ENCODE measurements around the gene HPCAL1. TPM values are rescaled to one million over a fixed set of nuclear protein-coding genes. Genes with fewer than 3 reads are reported as not detected.
A peak's percentile ranks its signal among the peaks of the same experiment; 100 is the strongest.

The HPCAL1 gene
- total RNA-seq, 1 donor from 2014 or later = 62.4 TPM

GRCh38 chr2:10469955-10470608 lies 167.4 kb downstream of the HPCAL1 start:
- no peaks in the 10 kb centered on the region for H3K36me3 Mint-ChIP-seq (ENCODE audit: low read depth)
- no peak overlapping the region for H3K27ac Mint-ChIP-seq
- H3K4me1 Mint-ChIP-seq (ENCODE audit: low read depth) = no peaks in the 10 kb centered on the region
- H3K4me3 Mint-ChIP-seq = no peak overlapping the region
- intact Hi-C loops (cut with micrococcal nuclease) = no loop called here
- H3K9me3 Mint-ChIP-seq = no peaks in the 10 kb centered on the region
- no peak for DNase-seq (ENCODE audit: low spot score)
- peaks cover 10% of the 10 kb centered on the region for H3K27me3 Mint-ChIP-seq (ENCODE audit: insufficient read depth)

- intact Hi-C loops (cut with micrococcal nuclease) = no loop called here
- no peaks in the 10 kb centered on the region for H3K4me1 Mint-ChIP-seq (ENCODE audit: low read depth)
- H3K36me3 Mint-ChIP-seq (ENCODE audit: low read depth) = no peaks in the 10 kb centered on the region
- no peak overlapping the region for H3K4me3 Mint-ChIP-seq
- H3K27ac Mint-ChIP-seq = no peak overlapping the region
- peaks cover 6% of the 10 kb centered on the region for H3K27me3 Mint-ChIP-seq (ENCODE audit: insufficient read depth)
- H3K9me3 Mint-ChIP-seq = no peaks in the 10 kb centered on the region
- no peak for DNase-seq (ENCODE audit: low spot score)
Measured at GRCh38 chr2:10471046-10471571, 168.4 kb downstream of the HPCAL1 start.

- Mint-ChIP-seq H3K36me3 (ENCODE audit: low read depth) (no peaks in the 10 kb centered on the region), H3K9me3 (no peaks in the 10 kb centered on the region), H3K4me1 (ENCODE audit: low read depth) (peaks cover 3% of the 10 kb centered on the region), H3K4me3 (no peak overlapping the region), H3K27ac (no peak overlapping the region), H3K27me3 (ENCODE audit: insufficient read depth) (peaks cover 3% of the 10 kb centered on the region)
- intact Hi-C loops (cut with micrococcal nuclease) = no loop called here
- DNase-seq (ENCODE audit: low spot score) = no peak
Measured at GRCh38 chr2:10471955-10472354, 169.3 kb downstream of the HPCAL1 start.

GRCh38 chr2:10473121-10473756 lies 170.5 kb downstream of the HPCAL1 start:
- no peaks in the 10 kb centered on the region for H3K36me3 Mint-ChIP-seq (ENCODE audit: low read depth)
- no peak overlapping the region for H3K27ac Mint-ChIP-seq
- no peak for DNase-seq (ENCODE audit: low spot score)
- peaks cover 12% of the 10 kb centered on the region for H3K4me1 Mint-ChIP-seq (ENCODE audit: low read depth)
- intact Hi-C loops (cut with micrococcal nuclease) = no loop called here
- H3K4me3 Mint-ChIP-seq = no peak overlapping the region
- no peaks in the 10 kb centered on the region for H3K9me3 Mint-ChIP-seq
- peaks cover 3% of the 10 kb centered on the region for H3K27me3 Mint-ChIP-seq (ENCODE audit: insufficient read depth)

GRCh38 chr2:10475221-10475722 lies 172.6 kb downstream of the HPCAL1 start:
- no peaks in the 10 kb centered on the region for H3K36me3 Mint-ChIP-seq (ENCODE audit: low read depth)
- H3K4me1 Mint-ChIP-seq (ENCODE audit: low read depth) = peaks cover 12% of the 10 kb centered on the region
- H3K9me3 Mint-ChIP-seq = no peaks in the 10 kb centered on the region
- no peak for DNase-seq (ENCODE audit: low spot score)
- peaks cover 4% of the 10 kb centered on the region for H3K27me3 Mint-ChIP-seq (ENCODE audit: insufficient read depth)
- no peak overlapping the region for H3K4me3 Mint-ChIP-seq
- H3K27ac Mint-ChIP-seq = no peak overlapping the region
- intact Hi-C loops (cut with micrococcal nuclease) = no loop called here

- Mint-ChIP-seq H3K4me3 (no peak overlapping the region), H3K36me3 (ENCODE audit: low read depth) (no peaks in the 10 kb centered on the region), H3K4me1 (ENCODE audit: low read depth) (peaks cover 12% of the 10 kb centered on the region), H3K27ac (no peak overlapping the region), H3K27me3 (ENCODE audit: insufficient read depth) (peaks cover 4% of the 10 kb centered on the region), H3K9me3 (no peaks in the 10 kb centered on the region)
- intact Hi-C loops (cut with micrococcal nuclease) = no loop called here
- DNase-seq (ENCODE audit: low spot score) = no peak
Measured at GRCh38 chr2:10475811-10476660, 173.3 kb downstream of the HPCAL1 start.

- no peak overlapping the region for H3K4me3 Mint-ChIP-seq
- no peaks in the 10 kb centered on the region for H3K36me3 Mint-ChIP-seq (ENCODE audit: low read depth)
- DNase-seq (ENCODE audit: low spot score) = no peak
- H3K27ac Mint-ChIP-seq = peak overlapping the region; percentile 26
- intact Hi-C loops (cut with micrococcal nuclease) = no loop called here
- H3K9me3 Mint-ChIP-seq = no peaks in the 10 kb centered on the region
- H3K27me3 Mint-ChIP-seq (ENCODE audit: insufficient read depth) = peaks cover 6% of the 10 kb centered on the region
- H3K4me1 Mint-ChIP-seq (ENCODE audit: low read depth) = peaks cover 12% of the 10 kb centered on the region
Measured at GRCh38 chr2:10476723-10477442, 174.2 kb downstream of the HPCAL1 start.

Other genes with a start within 250 kb of the HPCAL1 start
- 0.56 and 0.70 TPM in 2 replicates for gene CYS1, start 222.5 kb upstream of the HPCAL1 start, total RNA-seq
- 328 and 351 TPM in 2 replicates for gene RRM2, start 180.2 kb upstream of the HPCAL1 start, total RNA-seq
- gene ODC1, start 145.4 kb downstream of the HPCAL1 start, total RNA-seq = 235 and 247 TPM in 2 replicates

All from activated T-helper 1 cell treated with anti-CD3 and anti-CD28 coated beads, Interleukin-12 subunit alpha, Interleukin-12 subunit beta, Interleukin-2, Interleukin-4 antibody, amounts not matched to agents 30 ng/mL and 10 ng/mL and 1 ng/mL, durations not matched to agents 14 hours and 24 hours and 36 hours (primary cell).